Activated T-cell treated with anti-CD3 and anti-CD28 coated beads, Interleukin-2, amount 50 U/mL, for 24 hours (primary cell): ENCODE data around the gene YIPF7.

Experiments
- DNase-seq: peaks from one replicate; pipeline ENCODE4 v3.0.0-alpha.2; 2020
- H3K27ac Mint-ChIP-seq: 2 replicates; pipeline ENCODE4 v1.8.0; 2020; ENCODE audit warnings: mild to moderate bottlenecking, mixed read lengths
- H3K27me3 Mint-ChIP-seq: 2 replicates; pipeline ENCODE4 v1.8.0; 2020; ENCODE audit warnings: mixed read lengths
- H3K36me3 Mint-ChIP-seq: 2 replicates; pipeline ENCODE4 v1.8.0; 2020; ENCODE audit warnings: low read depth, mixed read lengths
- H3K4me1 Mint-ChIP-seq: 2 replicates; pipeline ENCODE4 v1.8.0; 2020; ENCODE audit warnings: low read depth, mixed read lengths
- H3K4me3 Mint-ChIP-seq: 2 replicates; pipeline ENCODE4 v1.8.0; 2020; ENCODE audit warnings: mild to moderate bottlenecking, moderate library complexity, mixed read lengths
- H3K9me3 Mint-ChIP-seq: 2 replicates; pipeline ENCODE4 v1.8.0; 2020; ENCODE audit warnings: mixed read lengths

Gene YIPF7

GRCh38 chr4:44651425-44651824, at the start of gene YIPF7:
Gene YIPF7 (minus strand): TSS chr4:44651625. CDS start chr4:44650100, 1,525 bp downstream.
- Mint-ChIP-seq H3K27ac (no peak within 1 kb of the TSS), H3K27me3 (peaks cover 18% of the 10 kb centered on the region), H3K36me3 (no peaks in the 10 kb centered on the region), H3K4me1 (no peaks in the 10 kb centered on the region), H3K4me3 (no peak within 1 kb of the TSS), H3K9me3 (no peaks in the 10 kb centered on the region)
- DNase-seq, result no peak

GRCh38 chr4:44701037-44701436, 49.6 kb upstream of the YIPF7 start:
- Mint-ChIP-seq H3K4me3 (no peak overlapping the region), H3K4me1 (peaks cover 2% of the 10 kb centered on the region), H3K27me3 (no peaks in the 10 kb centered on the region), H3K36me3 (peaks cover 86% of the 10 kb centered on the region), H3K27ac (peak overlapping the region; percentile 16), H3K9me3 (no peaks in the 10 kb centered on the region)
- DNase-seq, result no peak

GRCh38 chr4:44700427-44700826, 49.0 kb upstream of the YIPF7 start:
- Mint-ChIP-seq H3K4me1 (peaks cover 2% of the 10 kb centered on the region), H3K27me3 (no peaks in the 10 kb centered on the region), H3K4me3 (no peak overlapping the region), H3K9me3 (no peaks in the 10 kb centered on the region), H3K36me3 (peaks cover 87% of the 10 kb centered on the region), H3K27ac (peak overlapping the region; percentile 69)
- DNase-seq, result no peak

GRCh38 chr4:44684648-44685047, 33.2 kb upstream of the YIPF7 start:
- Mint-ChIP-seq H3K4me3 (no peak overlapping the region), H3K27ac (no peak overlapping the region), H3K4me1 (peaks cover 49% of the 10 kb centered on the region), H3K36me3 (peaks cover 85% of the 10 kb centered on the region), H3K27me3 (no peaks in the 10 kb centered on the region), H3K9me3 (no peaks in the 10 kb centered on the region)
- DNase-seq, result no peak

- Mint-ChIP-seq H3K36me3 (peaks cover 49% of the 10 kb centered on the region), H3K9me3 (no peaks in the 10 kb centered on the region), H3K27me3 (no peaks in the 10 kb centered on the region), H3K27ac (peak overlapping the region; percentile 99), H3K4me1 (peaks cover 42% of the 10 kb centered on the region), H3K4me3 (peak overlapping the region; percentile 95)
- no peak for DNase-seq
Measured at GRCh38 chr4:44679060-44679459, 27.6 kb upstream of the YIPF7 start.

GRCh38 chr4:44678094-44679041, 26.9 kb upstream of the YIPF7 start, which contains the start of gene GUF1:
Gene GUF1 (plus strand): TSS chr4:44678420. CDS start chr4:44678623, 203 bp downstream.
- Mint-ChIP-seq H3K9me3 (no peaks in the 10 kb centered on the region), H3K4me1 (peaks cover 41% of the 10 kb centered on the region), H3K4me3 (peak within 1 kb of the TSS; percentile 95), H3K36me3 (peaks cover 44% of the 10 kb centered on the region), H3K27me3 (no peaks in the 10 kb centered on the region), H3K27ac (peak within 1 kb of the TSS; percentile 99)
- DNase-seq, result peak; percentile 91

- Mint-ChIP-seq H3K27me3 (peaks cover 11% of the 10 kb centered on the region), H3K36me3 (peaks cover 18% of the 10 kb centered on the region), H3K9me3 (no peaks in the 10 kb centered on the region), H3K27ac (no peak overlapping the region), H3K4me3 (no peak overlapping the region), H3K4me1 (peaks cover 22% of the 10 kb centered on the region)
- no peak for DNase-seq
Measured at GRCh38 chr4:44675366-44675765, 23.9 kb upstream of the YIPF7 start.

GRCh38 chr4:44674471-44674870, 23.0 kb upstream of the YIPF7 start:
- no peaks in the 10 kb centered on the region for H3K9me3 Mint-ChIP-seq
- peaks cover 11% of the 10 kb centered on the region for H3K27me3 Mint-ChIP-seq
- peaks cover 19% of the 10 kb centered on the region for H3K4me1 Mint-ChIP-seq
- no peak overlapping the region for H3K27ac Mint-ChIP-seq
- DNase-seq, result no peak
- H3K4me3 Mint-ChIP-seq, result no peak overlapping the region
- H3K36me3 Mint-ChIP-seq, result peaks cover 16% of the 10 kb centered on the region

GRCh38 chr4:44671636-44672035, 20.2 kb upstream of the YIPF7 start:
- Mint-ChIP-seq H3K27me3 (peaks cover 13% of the 10 kb centered on the region), H3K27ac (no peak overlapping the region), H3K4me1 (peaks cover 4% of the 10 kb centered on the region), H3K4me3 (no peak overlapping the region), H3K36me3 (no peaks in the 10 kb centered on the region), H3K9me3 (no peaks in the 10 kb centered on the region)
- no peak for DNase-seq

GRCh38 chr4:44670506-44671199, 19.2 kb upstream of the YIPF7 start:
- Mint-ChIP-seq H3K4me1 (peaks cover 2% of the 10 kb centered on the region), H3K4me3 (no peak overlapping the region), H3K27ac (no peak overlapping the region), H3K27me3 (peaks cover 13% of the 10 kb centered on the region), H3K36me3 (no peaks in the 10 kb centered on the region), H3K9me3 (no peaks in the 10 kb centered on the region)
- DNase-seq, result no peak

GRCh38 chr4:44668526-44668925, 17.1 kb upstream of the YIPF7 start:
- no peak for DNase-seq
- H3K36me3 Mint-ChIP-seq, result no peaks in the 10 kb centered on the region
- H3K4me1 Mint-ChIP-seq, result peaks cover 2% of the 10 kb centered on the region
- H3K4me3 Mint-ChIP-seq, result no peak overlapping the region
- H3K27me3 Mint-ChIP-seq, result peaks cover 13% of the 10 kb centered on the region
- H3K27ac Mint-ChIP-seq, result no peak overlapping the region
- H3K9me3 Mint-ChIP-seq, result no peaks in the 10 kb centered on the region

- Mint-ChIP-seq H3K4me1 (peaks cover 2% of the 10 kb centered on the region), H3K9me3 (no peaks in the 10 kb centered on the region), H3K27me3 (peaks cover 8% of the 10 kb centered on the region), H3K36me3 (no peaks in the 10 kb centered on the region), H3K27ac (no peak overlapping the region), H3K4me3 (no peak overlapping the region)
- DNase-seq, result no peak
Measured at GRCh38 chr4:44663539-44664263, 12.3 kb upstream of the YIPF7 start.

GRCh38 chr4:44662623-44663005, 11.2 kb upstream of the YIPF7 start:
- H3K4me1 Mint-ChIP-seq, result no peaks in the 10 kb centered on the region
- H3K27ac Mint-ChIP-seq, result no peak overlapping the region
- H3K36me3 Mint-ChIP-seq, result no peaks in the 10 kb centered on the region
- H3K27me3 Mint-ChIP-seq, result peaks cover 9% of the 10 kb centered on the region
- no peak for DNase-seq
- H3K4me3 Mint-ChIP-seq, result no peak overlapping the region
- no peaks in the 10 kb centered on the region for H3K9me3 Mint-ChIP-seq

GRCh38 chr4:44661940-44662622, 10.7 kb upstream of the YIPF7 start:
- no peak for DNase-seq
- Mint-ChIP-seq H3K4me3 (no peak overlapping the region), H3K27ac (no peak overlapping the region), H3K36me3 (no peaks in the 10 kb centered on the region), H3K27me3 (peaks cover 9% of the 10 kb centered on the region), H3K4me1 (no peaks in the 10 kb centered on the region), H3K9me3 (no peaks in the 10 kb centered on the region)
